HepG2 (cell line): ENCODE results near the gene EGFLAM. TPM values are rescaled to one million over a fixed set of nuclear protein-coding genes. Genes with fewer than 3 reads are reported as not detected.

Source experiments
- ATAC-seq: fragments of 200-7000 bp; cut with Tn5 transposase; 3 replicates; pipeline ENCODE4 v1.9.1; 2020; ENCODE audit warnings: mild to moderate bottlenecking, moderate library complexity
- BruUV-seq: library from RNA; stranded (reverse); fragments of 400-500 nt; replicated peaks from 2 replicates; lab custom pipeline; 2021; lab: Mats Ljungman, UMichigan
- CTCF ChIA-PET: fragments of 300-600 bp; formaldehyde crosslinking; extraction: SDS; loops from one replicate; lab custom pipeline; 2021; ENCODE audit warnings: low total read pairs, inconsistent platforms, low intra/inter-chr PET ratio; lab: Yijun Ruan, JAX
- POLR2A ChIA-PET: fragments of 350-600 bp; sonication (Branson Sonifier 250); formaldehyde crosslinking; loops from one replicate; lab custom pipeline; 2020; ENCODE audit warnings: antibody characterized with exemption, inconsistent platforms; lab: Yijun Ruan, JAX
- DNase-seq: peaks from one replicate; pipeline ENCODE4 v3.0.0-alpha.2; 2015; ENCODE audit warnings: low spot score
- FAIRE-seq: peaks from 3 replicates; lab custom pipeline; 2011; peaks lifted over from hg19 to GRCh38; lab: Jason Lieb, UNC
- H2AFZ ChIP-seq: one replicate; pipeline ENCODE4 v1.6.1; 2011; ENCODE audit warnings: low read length, inconsistent platforms
- H3K27ac ChIP-seq: fragments of 300-600 bp; 3 replicates; pipeline ENCODE4 v1.8.0; 2011; ENCODE audit warnings: mixed run types, mild to moderate bottlenecking, mixed read lengths, low read length, inconsistent platforms; ENCODE audit not compliant: insufficient read depth; ENCODE audit errors: extremely low read length
- H3K27me3 ChIP-seq, 2 experiments: fragments of 200-600 bp in 1 of 2; 2 replicates in 1 of 2; 3 replicates in 1 of 2; pipeline versions ENCODE4 v1.6.0 to v1.8.0; 2011; ENCODE audit warnings: low read length in 2 of 2, mild to moderate bottlenecking in 2 of 2, moderate library complexity in 2 of 2, inconsistent platforms in 1 of 2; ENCODE audit not compliant: insufficient read depth in 2 of 2, control insufficient read depth in 1 of 2
- H3K36me3 ChIP-seq, 2 experiments: fragments of 200-600 bp in 1 of 2; replicated peaks in 1 of 2; 2 replicates in 1 of 2; 3 replicates in 1 of 2; pipeline versions ENCODE4 v1.5.1 to v1.8.0; 2011; ENCODE audit warnings: low read length in 2 of 2, inconsistent platforms in 1 of 2; ENCODE audit not compliant: insufficient read depth in 2 of 2, control insufficient read depth in 1 of 2
- H3K4me1 ChIP-seq: 2 replicates; pipeline ENCODE4 v1.5.1; 2012; ENCODE audit warnings: low read length, inconsistent platforms; ENCODE audit not compliant: insufficient read depth
- H3K4me2 ChIP-seq: 2 replicates; pipeline ENCODE4 v1.6.0; 2011; ENCODE audit warnings: low read depth, low read length, inconsistent platforms
- H3K4me3 ChIP-seq, 3 experiments: fragments of 200-600 bp in 1 of 3; sonication (generic), shearing (Covaris generic) in 1 of 3; replicated peaks in 1 of 3; 2 replicates each; pipeline ENCODE4 v1.5.1; 2011 to 2016; ENCODE audit warnings: low read length in 3 of 3, inconsistent platforms in 2 of 3, low read depth in 2 of 3, mild to moderate bottlenecking in 2 of 3, control low read depth in 1 of 3, mixed read lengths in 1 of 3; ENCODE audit not compliant: insufficient read depth in 1 of 3
- H3K79me2 ChIP-seq: one replicate; pipeline ENCODE4 v1.6.1; 2011; ENCODE audit warnings: low read length, inconsistent platforms; ENCODE audit not compliant: insufficient read depth
- H3K9ac ChIP-seq: 2 replicates; pipeline ENCODE4 v1.6.0; 2011; ENCODE audit warnings: mild to moderate bottlenecking, low read depth, low read length, inconsistent platforms; ENCODE audit not compliant: insufficient read depth
- H3K9me3 ChIP-seq: 2 replicates; pipeline ENCODE4 v1.5.1; 2012; ENCODE audit warnings: mild to moderate bottlenecking, low read length
- H4K20me1 ChIP-seq: 2 replicates; pipeline ENCODE4 v1.6.0; 2011; ENCODE audit warnings: inconsistent platforms, mild to moderate bottlenecking, low read length, moderate library complexity; ENCODE audit not compliant: insufficient read depth
- RAD21 ChIP-seq: fragments of 450-650 bp; formaldehyde crosslinking; IDR thresholded peaks from 2 replicates; pipeline ENCODE4 v1.5.0; 2020; ENCODE audit warnings: mild to moderate bottlenecking
- RARA ChIP-seq: IDR thresholded peaks from 2 replicates; pipeline ENCODE4 v1.6.1; 2016; ENCODE audit warnings: missing genetic modification reagents, missing compliant biosample characterization
- ZC3H13 ChIP-seq: sonication (generic); formaldehyde crosslinking; IDR thresholded peaks from 2 replicates; pipeline ENCODE4 v1.8.1; 2023; ENCODE audit warnings: mild to moderate bottlenecking, missing genetic modification reagents, moderate library complexity
- ZNF598 ChIP-seq: sonication (generic); formaldehyde crosslinking; IDR thresholded peaks from 2 replicates; pipeline ENCODE4 v1.5.1; 2020; ENCODE audit warnings: mild to moderate bottlenecking, missing genetic modification reagents, borderline replicate concordance
- WGBS: methylation state at CpG from one replicate; pipeline ENCODE4 v1.1.6; 2017; ENCODE audit warnings: low lambda C conversion rate; 5-methylcytosine and 5-hydroxymethylcytosine counted together
- in situ Hi-C: cut with HindIII; loops from 2 replicates; pipeline ENCODE4 v1.10.0; 2017; ENCODE audit warnings: low pct_unique_long_range_greater_than_20kb; ENCODE audit not compliant: extremely low pct_ligation_motif_present
- intact Hi-C: fragments of 100-400 bp; cut with micrococcal nuclease; formaldehyde crosslinking; loops from one replicate; pipeline ENCODE4 v1.10.0; 2022; ENCODE audit not compliant: unreplicated experiment
- polyA plus RNA-seq, 8 experiments: library from polyadenylated mRNA; depleted of rRNA in 3 of 8; stranded (reverse) in 7 of 8; unstranded in 1 of 8; fragments of >200 nt; fragmentation: Illumina TruSeq in 4 of 8; extraction: Trizol in 4 of 8; gene quantifications; 2 replicates each; pipeline versions ENCODE4 v1.2.1 to v1.2.3, GENCODE V29; 2011 to 2016; ENCODE audit warnings: low read depth in 4 of 8, missing spikeins in 1 of 8, mixed read lengths in 1 of 8; ENCODE audit not compliant: insufficient read depth in 1 of 8
- total RNA-seq, 5 experiments: library from RNA; depleted of rRNA; stranded (reverse); fragments of >200 nt; fragmentation: Illumina TruSeq; extraction: Trizol; gene quantifications; 2 replicates each; pipeline ENCODE4 v1.2.3, GENCODE V29; 2016; ENCODE audit warnings: low read depth in 1 of 5
- TF ChIP-seq, protein P1 (sequence below), 2 experiments: sonication (generic) in 1 of 2; formaldehyde crosslinking in 1 of 2; IDR thresholded peaks; 2 replicates each; pipeline versions ENCODE4 v1.4.0 to v1.6.1; 2016 to 2020; ENCODE audit warnings: borderline replicate concordance in 1 of 2, low read depth in 1 of 2, mild to moderate bottlenecking in 1 of 2, missing genetic modification reagents in 1 of 2
- TF ChIP-seq, protein P2 (sequence below): sonication (generic); formaldehyde crosslinking; IDR thresholded peaks from 2 replicates; pipeline ENCODE4 v1.4.0; 2020; ENCODE audit warnings: missing genetic modification reagents
- TF ChIP-seq, protein P3 (sequence below): fragments of 450-650 bp; IDR thresholded peaks from 2 replicates; pipeline ENCODE4 v1.6.1; 2017

Gene EGFLAM
- total and polyA plus RNA-seq, 2 of the 13 experiments (the other 11 are each of a cell fraction or from before 2014, with no cell fraction given): not detected

DNA sequence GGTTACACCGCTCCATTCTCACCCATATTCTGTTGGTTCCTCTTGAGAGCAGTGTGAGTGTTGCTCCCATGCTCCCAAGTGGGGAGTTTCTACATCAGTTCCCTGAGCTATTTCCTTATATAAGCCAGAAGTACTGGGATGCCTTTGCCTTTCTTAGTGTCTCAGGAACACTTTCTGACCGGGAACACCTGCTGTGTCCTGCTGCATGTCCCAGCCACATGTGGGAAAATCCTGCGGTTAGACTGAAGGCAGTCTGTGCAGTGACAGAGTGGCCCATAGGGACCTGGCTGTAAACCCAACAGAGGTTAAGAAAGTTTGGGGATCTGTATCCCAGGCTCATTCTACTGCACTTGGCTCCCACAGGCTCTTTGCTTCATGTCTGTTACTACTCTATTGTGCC lies 126.0 kb downstream of the EGFLAM start:
- no TSS peak for BruUV-seq
- Histone ChIP-seq H3K36me3 (no peaks in the 10 kb centered on the region), H3K4me1 (peaks cover 6% of the 10 kb centered on the region; the same call in 1 of the 2 replicates), H3K9ac (no peak overlapping the region), H3K79me2 (no peaks in the 10 kb centered on the region), H4K20me1 (no peaks in the 10 kb centered on the region), H3K27ac (no peak overlapping the region), H3K9me3 (no peaks in the 10 kb centered on the region), H3K27me3 (peaks cover 0 to 2% of the 10 kb centered on the region in 2 experiments; a peak in 3 of 5 replicates), H3K4me3 (no peak overlapping the region), H2AFZ (no peak overlapping the region), H3K4me2 (no peak overlapping the region)
- POLR2A ChIA-PET: no interaction called here
- TF ChIP-seq RARA (CRISPR knock-in tag): no peak
- TF ChIP-seq RAD21 (CRISPR knock-in tag): no peak
- TF ChIP-seq ZNF598 (CRISPR knock-in tag): no peak
- TF ChIP-seq, protein P1, sequence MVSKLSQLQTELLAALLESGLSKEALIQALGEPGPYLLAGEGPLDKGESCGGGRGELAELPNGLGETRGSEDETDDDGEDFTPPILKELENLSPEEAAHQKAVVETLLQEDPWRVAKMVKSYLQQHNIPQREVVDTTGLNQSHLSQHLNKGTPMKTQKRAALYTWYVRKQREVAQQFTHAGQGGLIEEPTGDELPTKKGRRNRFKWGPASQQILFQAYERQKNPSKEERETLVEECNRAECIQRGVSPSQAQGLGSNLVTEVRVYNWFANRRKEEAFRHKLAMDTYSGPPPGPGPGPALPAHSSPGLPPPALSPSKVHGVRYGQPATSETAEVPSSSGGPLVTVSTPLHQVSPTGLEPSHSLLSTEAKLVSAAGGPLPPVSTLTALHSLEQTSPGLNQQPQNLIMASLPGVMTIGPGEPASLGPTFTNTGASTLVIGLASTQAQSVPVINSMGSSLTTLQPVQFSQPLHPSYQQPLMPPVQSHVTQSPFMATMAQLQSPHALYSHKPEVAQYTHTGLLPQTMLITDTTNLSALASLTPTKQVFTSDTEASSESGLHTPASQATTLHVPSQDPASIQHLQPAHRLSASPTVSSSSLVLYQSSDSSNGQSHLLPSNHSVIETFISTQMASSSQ (IDR thresholded peaks at IDR 0.05; ENCODE audit: low read depth): no peak
- TF ChIP-seq, protein P1 (CRISPR knock-in tag; IDR thresholded peaks at IDR 0.05; ENCODE audit: borderline replicate concordance): no peak
- TF ChIP-seq, protein P2, sequence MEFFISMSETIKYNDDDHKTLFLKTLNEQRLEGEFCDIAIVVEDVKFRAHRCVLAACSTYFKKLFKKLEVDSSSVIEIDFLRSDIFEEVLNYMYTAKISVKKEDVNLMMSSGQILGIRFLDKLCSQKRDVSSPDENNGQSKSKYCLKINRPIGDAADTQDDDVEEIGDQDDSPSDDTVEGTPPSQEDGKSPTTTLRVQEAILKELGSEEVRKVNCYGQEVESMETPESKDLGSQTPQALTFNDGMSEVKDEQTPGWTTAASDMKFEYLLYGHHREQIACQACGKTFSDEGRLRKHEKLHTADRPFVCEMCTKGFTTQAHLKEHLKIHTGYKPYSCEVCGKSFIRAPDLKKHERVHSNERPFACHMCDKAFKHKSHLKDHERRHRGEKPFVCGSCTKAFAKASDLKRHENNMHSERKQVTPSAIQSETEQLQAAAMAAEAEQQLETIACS (CRISPR knock-in tag): no peak
- TF ChIP-seq, protein P3, sequence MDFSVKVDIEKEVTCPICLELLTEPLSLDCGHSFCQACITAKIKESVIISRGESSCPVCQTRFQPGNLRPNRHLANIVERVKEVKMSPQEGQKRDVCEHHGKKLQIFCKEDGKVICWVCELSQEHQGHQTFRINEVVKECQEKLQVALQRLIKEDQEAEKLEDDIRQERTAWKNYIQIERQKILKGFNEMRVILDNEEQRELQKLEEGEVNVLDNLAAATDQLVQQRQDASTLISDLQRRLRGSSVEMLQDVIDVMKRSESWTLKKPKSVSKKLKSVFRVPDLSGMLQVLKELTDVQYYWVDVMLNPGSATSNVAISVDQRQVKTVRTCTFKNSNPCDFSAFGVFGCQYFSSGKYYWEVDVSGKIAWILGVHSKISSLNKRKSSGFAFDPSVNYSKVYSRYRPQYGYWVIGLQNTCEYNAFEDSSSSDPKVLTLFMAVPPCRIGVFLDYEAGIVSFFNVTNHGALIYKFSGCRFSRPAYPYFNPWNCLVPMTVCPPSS: no peak
- TF ChIP-seq ZC3H13 (CRISPR knock-in tag): no peak
- no peak for ATAC-seq
- in situ Hi-C loops: no loop called here
- CTCF ChIA-PET: no interaction called here
- intact Hi-C loops: no loop called here
- FAIRE-seq: no peak
- 70% methylated on average over 3 of the region's 3 CpGs for WGBS
- no peak for DNase-seq
